Activated naive CD8-positive, alpha-beta T cell treated with anti-CD3 and anti-CD28 coated beads, Interleukin-2, amount 50 U/mL, for 16 hours (primary cell): ENCODE results near the gene NELFA.

Source experiments
- DNase-seq: peaks from one replicate; pipeline ENCODE4 v3.0.0-alpha.2; 2020; ENCODE audit warnings: low read depth, low spot score

NELFA gene

GRCh38 chr4:2008921-2009650 lies at the start of gene NELFA:
TSS of gene NELFA (minus strand) at chr4:2008974. CDS start at chr4:2008959, 15 bp downstream.
- DNase-seq, result peak; percentile 89

GRCh38 chr4:2057382-2058065 lies 48.8 kb upstream of the NELFA start:
- no peak for DNase-seq

- no peak for DNase-seq
Observed at GRCh38 chr4:2054217-2054616, 45.4 kb upstream of the NELFA start.

- DNase-seq, result no peak
Observed at GRCh38 chr4:2051086-2051485, 42.3 kb upstream of the NELFA start.

- DNase-seq, result no peak
Observed at GRCh38 chr4:2049811-2050210, 41.0 kb upstream of the NELFA start.

GRCh38 chr4:2049381-2049780 lies 40.6 kb upstream of the NELFA start:
- no peak for DNase-seq

- DNase-seq, result no peak
Observed at GRCh38 chr4:2048831-2049230, 40.1 kb upstream of the NELFA start.

- DNase-seq, result no peak
Observed at GRCh38 chr4:2047781-2048581, 39.2 kb upstream of the NELFA start.

- no peak for DNase-seq
Observed at GRCh38 chr4:2047031-2047660, 38.4 kb upstream of the NELFA start.

GRCh38 chr4:2046031-2046961 lies 37.5 kb upstream of the NELFA start:
- DNase-seq, result no peak

GRCh38 chr4:2045518-2045951 lies 36.8 kb upstream of the NELFA start:
- no peak for DNase-seq

GRCh38 chr4:2044542-2045517 lies 36.1 kb upstream of the NELFA start:
- DNase-seq, result no peak

GRCh38 chr4:2044119-2044485 lies 35.3 kb upstream of the NELFA start:
- DNase-seq, result no peak

GRCh38 chr4:2043396-2044118 lies 34.8 kb upstream of the NELFA start:
- DNase-seq, result no peak

GRCh38 chr4:2042947-2043395 lies 34.2 kb upstream of the NELFA start:
- no peak for DNase-seq

- no peak for DNase-seq
Observed at GRCh38 chr4:2042204-2042946, 33.6 kb upstream of the NELFA start.

GRCh38 chr4:2041239-2042130 lies 32.7 kb upstream of the NELFA start:
- DNase-seq, result peak; percentile 76
